Astrocyte of the spinal cord (primary cell): Measurements from ENCODE around the gene LTBP4.

Experiments
- DNase-seq: peaks from one replicate; pipeline ENCODE4 v3.0.0; 2011; ENCODE audit warnings: low read depth, low spot score
- H3K4me3 ChIP-seq: 2 replicates; pipeline ENCODE4 v1.5.1; 2011; ENCODE audit warnings: low read depth, mild to moderate bottlenecking, low read length, moderate library complexity
- in situ Hi-C: cut with HindIII; loops from 2 replicates; pipeline ENCODE4 v1.10.0; 2017; ENCODE audit warnings: low sequenced_read_pairs
- TF ChIP-seq, protein P1 (sequence below): IDR thresholded peaks from 2 replicates; pipeline ENCODE4 v1.5.1; 2012; ENCODE audit warnings: low read depth, mild to moderate bottlenecking, low read length, inconsistent platforms

The LTBP4 gene

DNA sequence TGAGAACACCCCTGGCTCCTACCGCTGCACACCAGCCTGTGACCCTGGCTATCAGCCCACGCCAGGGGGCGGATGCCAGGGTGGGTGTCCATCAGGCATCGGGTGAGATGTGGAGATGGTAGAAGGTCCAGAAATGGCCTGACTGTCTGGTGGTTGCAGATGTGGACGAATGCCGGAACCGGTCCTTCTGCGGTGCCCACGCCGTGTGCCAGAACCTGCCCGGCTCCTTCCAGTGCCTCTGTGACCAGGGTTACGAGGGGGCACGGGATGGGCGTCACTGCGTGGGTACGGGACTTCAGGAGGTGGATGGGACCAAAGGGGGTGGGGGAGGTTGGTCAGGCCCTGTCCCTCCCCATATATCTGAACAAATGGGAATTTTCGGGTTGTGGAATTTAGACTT lies 15.8 kb downstream of the LTBP4 start:
- in situ Hi-C loops: no loop called here
- H3K4me3 ChIP-seq: no peak overlapping the region
- no peak for DNase-seq
- TF ChIP-seq, protein P1, sequence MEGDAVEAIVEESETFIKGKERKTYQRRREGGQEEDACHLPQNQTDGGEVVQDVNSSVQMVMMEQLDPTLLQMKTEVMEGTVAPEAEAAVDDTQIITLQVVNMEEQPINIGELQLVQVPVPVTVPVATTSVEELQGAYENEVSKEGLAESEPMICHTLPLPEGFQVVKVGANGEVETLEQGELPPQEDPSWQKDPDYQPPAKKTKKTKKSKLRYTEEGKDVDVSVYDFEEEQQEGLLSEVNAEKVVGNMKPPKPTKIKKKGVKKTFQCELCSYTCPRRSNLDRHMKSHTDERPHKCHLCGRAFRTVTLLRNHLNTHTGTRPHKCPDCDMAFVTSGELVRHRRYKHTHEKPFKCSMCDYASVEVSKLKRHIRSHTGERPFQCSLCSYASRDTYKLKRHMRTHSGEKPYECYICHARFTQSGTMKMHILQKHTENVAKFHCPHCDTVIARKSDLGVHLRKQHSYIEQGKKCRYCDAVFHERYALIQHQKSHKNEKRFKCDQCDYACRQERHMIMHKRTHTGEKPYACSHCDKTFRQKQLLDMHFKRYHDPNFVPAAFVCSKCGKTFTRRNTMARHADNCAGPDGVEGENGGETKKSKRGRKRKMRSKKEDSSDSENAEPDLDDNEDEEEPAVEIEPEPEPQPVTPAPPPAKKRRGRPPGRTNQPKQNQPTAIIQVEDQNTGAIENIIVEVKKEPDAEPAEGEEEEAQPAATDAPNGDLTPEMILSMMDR: no peak

DNA sequence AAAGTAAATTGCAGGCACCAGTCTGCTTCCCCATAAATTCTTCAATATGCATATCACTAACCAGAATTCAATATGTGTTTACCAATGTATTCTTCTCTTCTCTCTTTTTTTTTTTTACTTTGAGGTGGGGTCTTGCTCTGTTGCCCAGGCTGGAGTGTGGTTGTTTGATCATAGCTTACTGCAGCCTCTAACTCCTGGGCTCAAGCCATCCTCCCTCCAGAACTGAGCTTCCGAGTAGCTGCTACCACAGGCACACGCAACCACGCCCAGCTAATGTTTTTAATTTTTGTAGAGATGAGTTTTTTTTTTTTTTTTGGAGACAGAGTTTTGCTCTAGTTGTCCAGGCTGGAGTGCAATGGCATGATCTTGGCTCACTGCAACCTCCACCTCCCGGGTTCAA lies 16.8 kb downstream of the LTBP4 start:
- TF ChIP-seq, protein P1: no peak
- in situ Hi-C loops: no loop called here
- no peak overlapping the region for H3K4me3 ChIP-seq
- DNase-seq: no peak

DNA sequence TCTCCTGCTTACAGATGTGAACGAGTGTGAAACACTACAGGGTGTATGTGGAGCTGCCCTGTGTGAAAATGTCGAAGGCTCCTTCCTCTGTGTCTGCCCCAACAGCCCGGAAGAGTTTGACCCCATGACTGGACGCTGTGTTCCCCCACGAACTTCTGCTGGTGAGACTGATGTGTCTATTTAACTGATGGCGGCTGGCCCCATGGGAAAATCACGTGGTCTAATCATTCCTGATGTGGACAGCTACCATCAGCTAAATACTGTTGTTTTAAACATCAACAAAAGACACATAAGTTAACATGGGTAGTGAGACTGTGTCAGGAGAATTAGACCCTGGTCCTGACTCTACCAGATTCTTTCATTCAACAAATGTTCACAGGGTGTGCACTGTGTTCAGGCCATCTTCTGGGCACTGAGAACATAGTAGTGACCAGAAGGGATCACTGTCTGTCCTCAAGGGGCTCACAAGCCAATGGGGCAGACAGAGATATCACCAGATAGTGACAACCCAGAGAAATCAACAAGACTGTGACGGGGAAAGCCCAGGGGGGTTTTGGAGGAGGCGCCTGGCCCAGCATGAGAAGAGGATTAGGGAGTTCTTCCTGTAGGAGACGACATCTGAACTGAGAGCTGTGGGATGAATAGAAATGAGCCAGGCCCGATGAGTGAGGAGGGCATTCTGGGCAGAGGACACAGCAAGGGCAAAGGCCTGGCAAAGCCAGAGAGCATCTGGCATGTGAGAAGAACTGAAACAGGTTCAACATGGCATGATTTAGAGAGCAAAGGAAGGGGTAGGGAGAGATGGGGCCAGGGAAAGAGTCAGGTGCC lies 18.4 kb downstream of the LTBP4 start:
- TF ChIP-seq, protein P1: no peak
- DNase-seq: no peak
- in situ Hi-C loops: no loop called here
- no peak overlapping the region for H3K4me3 ChIP-seq

DNA sequence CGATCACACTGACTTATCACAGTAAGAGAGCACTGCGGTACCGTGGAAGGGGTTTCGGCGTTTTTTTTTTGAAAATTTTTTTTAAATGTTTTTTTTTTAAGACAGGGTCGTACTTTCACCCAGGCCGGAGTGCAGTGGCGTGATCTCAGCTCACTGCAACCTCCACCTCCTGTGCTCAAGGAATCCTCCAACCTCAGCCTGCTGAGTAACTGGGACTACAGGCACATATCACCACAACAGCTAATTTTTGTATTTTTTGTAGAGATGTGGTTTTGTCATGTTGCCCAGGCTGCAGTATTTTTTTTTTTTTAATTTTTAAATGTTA lies 19.0 kb downstream of the LTBP4 start:
- TF ChIP-seq, protein P1: no peak
- in situ Hi-C loops: no loop called here
- no peak for DNase-seq

DNA sequence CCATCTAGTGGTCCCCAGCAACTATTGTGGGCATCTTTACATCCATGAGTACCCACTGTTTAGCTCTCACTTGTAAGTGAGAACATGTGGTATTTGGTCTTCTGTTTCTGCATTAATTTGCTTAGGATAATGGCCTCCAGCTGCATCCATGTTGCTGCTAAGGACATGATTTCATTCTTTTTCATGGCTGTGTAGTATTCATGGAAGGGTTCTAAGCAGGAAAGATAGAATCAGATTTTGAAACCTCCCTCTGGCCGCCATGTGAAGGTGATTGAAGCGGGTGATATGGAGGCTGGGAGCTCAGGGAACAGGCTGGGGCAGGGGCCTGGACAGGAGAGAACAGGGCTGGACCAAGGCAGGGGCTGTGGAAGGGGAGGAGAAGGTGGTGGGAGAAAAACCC lies 20.1 kb downstream of the LTBP4 start:
- in situ Hi-C loops: no loop called here
- TF ChIP-seq, protein P1: no peak
- no peak overlapping the region for H3K4me3 ChIP-seq
- DNase-seq: no peak

More for the DNA sequence above, 19.0 kb downstream of the LTBP4 start:
- H3K4me3 ChIP-seq: no peak overlapping the region

DNA sequence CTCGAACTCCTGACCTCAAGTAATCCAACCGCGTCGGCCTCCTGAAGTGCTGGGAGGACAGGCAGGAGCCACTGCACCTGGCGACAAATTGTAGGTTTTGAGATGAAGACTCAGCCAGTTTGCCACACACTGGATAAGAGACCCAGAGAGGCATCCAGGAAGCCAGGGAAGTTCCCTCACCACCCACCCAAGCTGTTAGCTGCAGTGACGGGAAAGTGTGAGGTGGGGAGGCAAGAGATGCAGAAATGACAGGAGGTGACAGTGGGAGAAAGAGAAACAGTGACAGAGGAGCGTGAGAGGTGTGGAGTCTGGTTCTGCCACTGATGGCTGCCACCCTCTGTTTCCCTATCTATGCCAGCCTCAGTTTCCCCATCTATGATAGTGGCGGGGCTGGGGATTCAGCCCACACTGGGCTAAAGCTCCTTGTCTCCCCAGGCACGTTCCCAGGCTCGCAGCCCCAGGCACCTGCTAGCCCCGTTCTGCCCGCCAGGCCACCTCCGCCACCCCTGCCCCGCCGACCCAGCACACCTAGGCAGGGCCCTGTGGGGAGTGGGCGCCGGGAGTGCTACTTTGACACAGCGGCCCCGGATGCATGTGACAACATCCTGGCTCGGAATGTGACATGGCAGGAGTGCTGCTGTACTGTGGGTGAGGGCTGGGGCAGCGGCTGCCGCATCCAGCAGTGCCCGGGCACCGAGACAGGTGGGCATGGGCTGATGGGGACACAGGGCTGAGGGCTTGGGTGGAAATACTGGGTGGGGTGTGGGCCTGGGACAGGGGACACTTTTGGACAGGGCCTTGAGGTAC lies 21.0 kb downstream of the LTBP4 start:
- no peak for DNase-seq
- in situ Hi-C loops: no loop called here
- no peak overlapping the region for H3K4me3 ChIP-seq
- TF ChIP-seq, protein P1: no peak
